Effector memory CD4-positive, alpha-beta T cell (primary cell): ENCODE data around the gene LPAR4.
"Not testable (repeated sequence)": the region's sequence is repeated elsewhere in the genome, so short reads cannot be mapped to it uniquely, and the experiment has no call there.

Experiments
- DNase-seq, 3 donors: peaks; one replicate each; pipeline ENCODE4 v3.0.0-alpha.2; 2020
- H3K27ac ChIP-seq: 2 replicates; pipeline ENCODE4 v1.7.0; 2013; ENCODE audit warnings: mild to moderate bottlenecking, low read length, moderate library complexity; ENCODE audit not compliant: insufficient read depth, poor library complexity, severe bottlenecking
- H3K27me3 ChIP-seq: replicated peaks from 2 replicates; pipeline ENCODE4 v1.7.0; 2013; ENCODE audit warnings: mild to moderate bottlenecking, low read length; ENCODE audit not compliant: insufficient read depth, control insufficient read depth, poor library complexity, severe bottlenecking
- H3K36me3 ChIP-seq: 2 replicates; pipeline ENCODE4 v1.7.0; 2013; ENCODE audit warnings: mild to moderate bottlenecking, low read length, moderate library complexity; ENCODE audit not compliant: control insufficient read depth, insufficient read depth
- H3K4me1 ChIP-seq: 2 replicates; pipeline ENCODE4 v1.7.0; 2013; ENCODE audit warnings: low read length, mild to moderate bottlenecking; ENCODE audit not compliant: control insufficient read depth, insufficient read depth, poor library complexity, severe bottlenecking
- H3K4me3 ChIP-seq: 2 replicates; pipeline ENCODE4 v1.7.0; 2013; ENCODE audit warnings: low read length, low read depth, mild to moderate bottlenecking; ENCODE audit not compliant: insufficient read depth, poor library complexity, severe bottlenecking
- H3K9me3 ChIP-seq: 2 replicates; pipeline ENCODE4 v1.7.0; 2013; ENCODE audit warnings: mild to moderate bottlenecking, low read length, moderate library complexity; ENCODE audit not compliant: control insufficient read depth

Gene LPAR4

DNA sequence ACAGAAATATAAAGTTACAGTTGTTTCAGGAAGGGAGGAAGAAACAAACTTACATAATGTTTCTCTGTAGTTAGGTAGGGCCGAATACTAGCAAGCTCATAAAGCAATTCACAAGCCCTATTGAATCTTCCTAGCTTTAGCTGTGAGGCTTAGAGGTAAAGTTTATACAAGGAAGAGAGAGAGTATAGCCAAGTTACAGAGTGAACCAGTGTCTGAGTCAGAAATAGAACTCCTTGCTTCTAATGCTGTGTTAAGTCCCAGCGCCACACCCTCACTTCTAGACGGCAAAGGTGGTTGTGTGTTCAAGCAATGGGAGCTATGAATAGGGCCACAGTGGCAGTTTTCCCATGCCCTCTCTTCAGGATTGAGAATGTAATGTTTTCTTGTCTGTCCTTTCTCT is 6.1 kb downstream of the LPAR4 start:
- no peaks in the 10 kb centered on the region for H3K4me1 ChIP-seq
- no peaks in the 10 kb centered on the region for H3K9me3 ChIP-seq
- no peak for DNase-seq
- no peak overlapping the region for H3K27ac ChIP-seq
- no peaks in the 10 kb centered on the region for H3K36me3 ChIP-seq
- no peaks in the 10 kb centered on the region for H3K27me3 ChIP-seq
- no peak overlapping the region for H3K4me3 ChIP-seq

DNA sequence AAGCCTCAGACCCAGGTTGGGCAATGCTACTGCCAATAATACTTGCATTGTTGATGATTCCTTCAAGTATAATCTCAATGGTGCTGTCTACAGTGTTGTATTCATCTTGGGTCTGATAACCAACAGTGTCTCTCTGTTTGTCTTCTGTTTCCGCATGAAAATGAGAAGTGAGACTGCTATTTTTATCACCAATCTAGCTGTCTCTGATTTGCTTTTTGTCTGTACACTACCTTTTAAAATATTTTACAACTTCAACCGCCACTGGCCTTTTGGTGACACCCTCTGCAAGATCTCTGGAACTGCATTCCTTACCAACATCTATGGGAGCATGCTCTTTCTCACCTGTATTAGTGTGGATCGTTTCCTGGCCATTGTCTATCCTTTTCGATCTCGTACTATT is 7.4 kb downstream of the LPAR4 start:
- no peaks in the 10 kb centered on the region for H3K4me1 ChIP-seq
- no peak for DNase-seq
- H3K9me3 ChIP-seq: no peaks in the 10 kb centered on the region
- no peak overlapping the region for H3K27ac ChIP-seq
- no peak overlapping the region for H3K4me3 ChIP-seq
- no peaks in the 10 kb centered on the region for H3K27me3 ChIP-seq
- H3K36me3 ChIP-seq: no peaks in the 10 kb centered on the region

DNA sequence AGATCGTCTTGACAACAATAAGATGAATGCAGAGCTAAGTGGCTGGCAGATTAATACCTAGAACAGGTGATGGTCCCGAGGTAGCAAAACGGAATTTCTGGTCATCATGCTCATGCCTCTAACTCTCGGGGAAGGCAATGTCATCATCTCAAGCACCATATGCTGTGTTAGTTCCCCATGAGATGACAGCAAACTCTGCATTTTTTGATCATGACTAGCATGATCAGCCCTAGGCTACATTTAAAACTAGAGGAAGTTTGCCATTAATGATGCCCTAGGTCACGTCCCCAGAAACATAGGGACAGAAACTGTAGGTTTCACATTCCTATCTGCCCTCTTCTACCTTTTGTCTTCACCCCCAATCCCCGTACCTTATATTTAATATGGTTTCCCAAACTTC is 11.6 kb downstream of the LPAR4 start:
- Histone ChIP-seq H3K27me3 (no peaks in the 10 kb centered on the region), H3K27ac (no peak overlapping the region), H3K36me3 (no peaks in the 10 kb centered on the region), H3K4me1 (no peaks in the 10 kb centered on the region), H3K9me3 (no peaks in the 10 kb centered on the region), H3K4me3 (no peak overlapping the region)
- no peak for DNase-seq

DNA sequence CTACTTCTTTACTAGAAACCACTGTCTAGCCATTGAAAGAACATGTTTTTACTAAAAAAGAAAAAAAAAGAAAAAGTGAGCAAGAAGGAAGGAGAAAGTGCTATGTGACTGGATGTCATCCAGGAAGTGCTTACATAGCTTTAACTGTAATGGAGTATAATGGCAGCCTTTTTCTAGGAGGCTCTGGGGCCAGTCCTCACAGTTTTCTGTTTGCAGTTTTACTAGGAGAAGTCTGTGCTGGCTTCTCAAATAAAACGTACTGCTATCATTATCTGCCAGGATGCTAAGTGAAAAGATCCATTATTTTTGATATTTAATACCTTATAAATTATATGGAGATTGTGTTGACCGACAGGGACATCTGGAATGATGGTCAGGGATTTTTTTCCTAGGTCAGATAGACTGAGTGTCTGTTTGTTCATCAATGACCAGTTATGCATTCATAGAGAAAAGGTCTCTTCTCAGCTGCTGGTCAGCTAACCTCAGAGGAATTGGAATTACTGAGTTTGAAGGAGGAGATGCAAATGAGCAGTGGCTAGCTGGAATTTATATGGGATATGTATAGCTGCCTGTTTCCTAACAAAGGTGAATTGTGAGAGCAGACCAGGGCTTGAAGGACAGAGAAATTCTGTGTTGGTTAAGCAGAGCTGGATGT is 21.7 kb downstream of the LPAR4 start:
- Histone ChIP-seq H3K36me3 (no peaks in the 10 kb centered on the region), H3K27me3 (no peaks in the 10 kb centered on the region), H3K4me1 (no peaks in the 10 kb centered on the region), H3K9me3 (no peaks in the 10 kb centered on the region), H3K4me3 (no peak overlapping the region), H3K27ac (no peak overlapping the region)
- DNase-seq: no peak

DNA sequence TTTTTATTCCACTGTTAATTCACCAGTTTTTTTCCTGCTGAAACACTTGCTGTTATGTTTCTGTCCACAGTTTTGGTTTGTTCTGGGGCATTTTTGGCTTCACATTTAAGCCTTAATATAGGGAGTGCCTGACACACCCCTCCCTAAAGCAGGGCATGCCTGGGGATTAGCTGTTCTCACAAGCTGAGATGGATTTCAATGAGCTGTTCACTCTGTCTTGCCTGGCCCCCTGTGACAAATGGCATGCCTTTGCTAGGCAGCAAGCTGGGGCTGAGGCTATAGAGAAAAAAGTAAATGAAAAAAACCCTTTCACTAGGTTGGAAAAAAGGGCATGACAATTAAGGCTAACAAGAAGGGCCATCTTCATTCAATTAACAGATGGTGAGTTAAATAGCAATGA is 22.4 kb downstream of the LPAR4 start:
- H3K4me3 ChIP-seq: no peak overlapping the region
- H3K27me3 ChIP-seq: no peaks in the 10 kb centered on the region
- no peaks in the 10 kb centered on the region for H3K4me1 ChIP-seq
- DNase-seq: no peak
- H3K27ac ChIP-seq: no peak overlapping the region
- no peaks in the 10 kb centered on the region for H3K9me3 ChIP-seq
- no peaks in the 10 kb centered on the region for H3K36me3 ChIP-seq

DNA sequence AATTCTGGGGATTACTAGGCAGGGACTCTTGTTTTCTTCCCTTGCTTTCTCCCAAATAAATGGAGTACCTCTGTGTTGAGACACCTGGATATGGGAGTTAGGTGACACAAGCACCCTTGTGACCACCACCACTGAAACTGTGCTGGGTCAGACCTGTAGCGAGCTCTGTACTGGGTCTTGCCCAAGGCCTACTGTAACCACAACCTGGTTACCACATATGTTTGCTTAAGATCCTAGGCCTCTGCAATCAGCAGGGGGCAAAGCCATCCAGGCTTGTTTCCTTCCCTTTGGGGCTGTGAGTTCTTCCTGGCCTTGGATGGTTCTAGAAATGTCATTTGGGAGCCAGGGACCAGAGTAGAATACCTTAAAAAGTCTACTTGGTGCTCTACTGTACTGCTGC is 49.4 kb downstream of the LPAR4 start:
- DNase-seq: no peak
- H3K4me1 ChIP-seq: no peaks in the 10 kb centered on the region
- H3K36me3 ChIP-seq: no peaks in the 10 kb centered on the region
- H3K27me3 ChIP-seq: no peaks in the 10 kb centered on the region
- no peak overlapping the region for H3K4me3 ChIP-seq
- H3K27ac ChIP-seq: no peak overlapping the region
- no peaks in the 10 kb centered on the region for H3K9me3 ChIP-seq

DNA sequence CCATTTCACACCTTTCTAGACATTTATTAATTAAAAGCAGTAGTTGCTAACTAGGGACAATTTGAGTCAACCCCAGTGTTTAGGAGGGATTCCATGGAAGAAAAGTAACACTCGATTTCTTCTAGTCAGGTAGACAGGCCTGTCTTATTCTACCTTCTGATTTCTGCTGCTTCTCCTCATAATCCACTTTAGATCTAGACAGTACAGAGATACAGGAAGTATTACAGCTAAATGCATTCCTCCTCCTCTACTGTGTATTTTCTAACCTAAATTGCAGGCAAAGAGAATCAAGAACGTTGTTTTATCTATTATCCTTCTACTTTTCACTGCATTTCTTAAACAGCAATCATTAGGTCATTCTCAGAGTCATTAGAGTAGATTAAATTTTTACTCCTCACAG is 52.6 kb downstream of the LPAR4 start:
- DNase-seq: no peak
- Histone ChIP-seq H3K36me3 (no peaks in the 10 kb centered on the region), H3K4me1 (no peaks in the 10 kb centered on the region), H3K9me3 (no peaks in the 10 kb centered on the region), H3K4me3 (no peak overlapping the region), H3K27me3 (no peaks in the 10 kb centered on the region), H3K27ac (no peak overlapping the region)

DNA sequence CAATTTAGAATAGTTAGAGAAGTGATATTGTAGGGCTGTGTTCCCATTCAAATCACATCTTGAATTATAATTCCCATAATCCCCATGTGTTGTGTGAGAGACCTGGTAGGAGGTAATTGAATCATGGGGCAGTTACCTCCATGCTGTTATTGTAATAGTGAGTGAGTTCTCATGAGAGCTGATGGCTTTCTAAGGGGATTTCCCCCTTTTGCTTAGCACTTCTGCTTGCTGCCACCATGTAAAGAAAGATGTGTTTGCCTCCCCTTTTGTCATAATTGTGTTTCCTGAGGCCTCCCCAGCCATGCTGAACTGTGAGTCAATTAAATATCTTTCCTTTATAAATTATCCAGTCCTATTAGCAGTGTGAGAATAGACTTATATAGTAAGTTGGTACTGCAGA is 53.2 kb downstream of the LPAR4 start:
- no peak overlapping the region for H3K4me3 ChIP-seq
- no peak overlapping the region for H3K27ac ChIP-seq
- no peaks in the 10 kb centered on the region for H3K36me3 ChIP-seq
- no peaks in the 10 kb centered on the region for H3K27me3 ChIP-seq
- no peaks in the 10 kb centered on the region for H3K4me1 ChIP-seq
- no peaks in the 10 kb centered on the region for H3K9me3 ChIP-seq
- DNase-seq: no peak

DNA sequence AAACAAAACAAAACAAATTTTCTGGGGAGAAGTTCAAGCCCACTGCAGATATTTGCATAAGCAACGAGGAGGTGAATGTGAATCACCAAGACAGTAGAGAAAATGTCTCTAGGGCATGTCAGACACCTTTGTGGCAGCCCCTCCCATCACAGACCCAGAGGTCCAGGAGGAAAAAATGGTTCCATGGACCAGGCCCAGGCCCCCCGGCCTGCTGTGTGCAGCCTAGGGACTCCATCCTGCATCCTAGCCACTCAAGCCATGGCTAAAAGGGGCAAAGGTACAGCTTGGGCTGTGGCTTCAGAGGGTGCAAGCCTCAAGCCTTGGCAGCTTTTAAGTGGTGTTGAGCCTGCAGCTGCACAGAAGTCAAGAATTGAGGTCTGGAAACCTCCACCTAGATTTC is 54.0 kb downstream of the LPAR4 start:
- Histone ChIP-seq H3K27ac (no peak overlapping the region), H3K4me3 (no peak overlapping the region), H3K36me3 (no peaks in the 10 kb centered on the region), H3K9me3 (no peaks in the 10 kb centered on the region), H3K4me1 (no peaks in the 10 kb centered on the region), H3K27me3 (no peaks in the 10 kb centered on the region)
- DNase-seq: no peak

DNA sequence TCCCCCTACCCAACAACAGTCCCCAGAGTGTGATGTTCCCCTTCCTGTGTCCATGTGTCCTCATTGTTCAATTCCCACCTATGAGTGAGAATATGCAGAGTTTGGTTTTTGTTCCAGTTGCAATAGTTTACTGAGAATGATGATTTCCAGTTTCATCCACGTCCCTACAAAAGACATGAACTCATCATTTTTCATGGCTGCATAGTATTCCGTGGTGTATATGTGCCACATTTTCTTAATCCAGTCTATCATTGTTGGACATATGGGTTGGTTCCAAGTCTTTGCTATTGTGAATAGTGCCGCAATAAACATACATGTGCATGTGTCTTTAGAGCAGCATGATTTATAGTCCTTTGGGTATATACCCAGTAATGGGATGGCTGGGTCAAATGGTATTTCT is 55.0 kb downstream of the LPAR4 start:
- not testable (repeated sequence) for H3K4me1 ChIP-seq, H3K27ac ChIP-seq, H3K4me3 ChIP-seq, H3K9me3 ChIP-seq, DNase-seq, H3K27me3 ChIP-seq, H3K36me3 ChIP-seq
